Activated B cell treated with CpG ODN at 0.5 μM for 24 hours (primary cell): ENCODE results near the gene ANKS1A. TPM values are rescaled to one million over a fixed set of nuclear protein-coding genes. Genes with fewer than 3 reads are reported as not detected.

ENCODE experiments used
- ATAC-seq: fragments of 200-7000 bp; cut with Tn5 transposase; one replicate; pipeline ENCODE4 v1.10.0; 2021; ENCODE audit warnings: low read depth, mild to moderate bottlenecking, moderate library complexity
- CTCF ChIA-PET: fragments of 350-600 bp; sonication (Branson Sonifier 250); formaldehyde crosslinking; loops from one replicate; lab custom pipeline; 2021; ENCODE audit warnings: antibody characterized with exemption; lab: Charles Lee
- POLR2A ChIA-PET: fragments of 350-600 bp; sonication (Branson Sonifier 250); formaldehyde crosslinking; loops from one replicate; lab custom pipeline; 2021; ENCODE audit warnings: antibody characterized with exemption; lab: Charles Lee
- DNase-seq: peaks from one replicate; pipeline ENCODE4 v3.0.0; 2022
- H3K27ac Mint-ChIP-seq: one replicate; pipeline ENCODE4 v1.8.0; 2020; ENCODE audit warnings: mixed read lengths
- H3K27me3 Mint-ChIP-seq: one replicate; pipeline ENCODE4 v1.8.0; 2021; ENCODE audit warnings: mixed read lengths
- H3K36me3 Mint-ChIP-seq: one replicate; pipeline ENCODE4 v1.8.0; 2021; ENCODE audit warnings: low read depth, mixed read lengths
- H3K4me1 Mint-ChIP-seq: one replicate; pipeline ENCODE4 v1.8.0; 2021; ENCODE audit warnings: mixed read lengths
- H3K4me3 Mint-ChIP-seq: one replicate; pipeline ENCODE4 v1.8.0; 2020; ENCODE audit warnings: mild to moderate bottlenecking, mixed read lengths
- H3K9me3 Mint-ChIP-seq: one replicate; pipeline ENCODE4 v1.8.0; 2020; ENCODE audit warnings: mixed read lengths
- CTCF ChIP-seq: fragments of 200-600 bp; IDR thresholded peaks from one replicate; pipeline ENCODE4 v1.8.0; 2022; ENCODE audit warnings: antibody characterized with exemption, mild to moderate bottlenecking
- intact Hi-C: fragments of 100-400 bp; cut with micrococcal nuclease; formaldehyde crosslinking; loops from one replicate; pipeline ENCODE4 v1.15.1; 2024
- total RNA-seq: library from RNA; stranded (reverse); gene quantifications from 2 replicates; pipeline ENCODE4 v1.2.3, GENCODE V29; 2022

The ANKS1A gene
- total RNA-seq, 1 donor from 2014 or later, result 12.6 TPM

GRCh38 chr6:34934516-34934915 is 45.5 kb downstream of the ANKS1A start:
- POLR2A ChIA-PET, result no interaction called here

DNA sequence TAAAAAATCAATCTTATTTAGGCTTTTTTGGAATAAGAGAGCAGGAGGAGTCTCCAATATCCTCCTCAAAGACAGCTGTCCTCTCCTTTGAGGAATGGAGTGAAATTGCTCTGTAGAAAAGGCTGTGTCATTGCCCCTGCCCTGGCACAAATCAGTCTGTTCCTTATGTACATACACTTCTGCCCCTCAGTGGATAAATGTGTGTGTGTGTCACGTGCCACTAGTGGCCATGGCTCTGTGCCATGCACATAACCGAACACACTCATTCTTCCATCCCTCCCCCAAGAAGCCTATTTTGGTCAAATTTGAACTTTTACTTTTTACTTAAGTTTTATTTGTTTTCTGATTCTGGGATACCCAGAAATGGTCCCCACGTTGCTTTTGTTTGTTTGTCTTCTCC is 49.2 kb downstream of the ANKS1A start:
- POLR2A ChIA-PET, result no interaction called here
- Mint-ChIP-seq H3K9me3 (no peaks in the 10 kb centered on the region), H3K4me3 (no peak overlapping the region), H3K36me3 (no peaks in the 10 kb centered on the region), H3K27ac (no peak overlapping the region), H3K4me1 (peaks cover 8% of the 10 kb centered on the region), H3K27me3 (no peaks in the 10 kb centered on the region)
- no peak for TF ChIP-seq CTCF
- CTCF ChIA-PET, result no interaction called here
- DNase-seq (no peak), ATAC-seq (no peak)
- intact Hi-C loops, result no loop called here

More at GRCh38 chr6:34934516-34934915, 45.5 kb downstream of the ANKS1A start:
- no peaks in the 10 kb centered on the region for H3K9me3 Mint-ChIP-seq
- H3K4me3 Mint-ChIP-seq, result no peak overlapping the region
- CTCF ChIA-PET, result no interaction called here
- intact Hi-C loops, result no loop called here
- no peak overlapping the region for H3K27ac Mint-ChIP-seq
- no peaks in the 10 kb centered on the region for H3K27me3 Mint-ChIP-seq
- no peak for ATAC-seq
- H3K36me3 Mint-ChIP-seq, result no peaks in the 10 kb centered on the region
- no peak for DNase-seq
- no peak for TF ChIP-seq CTCF
- peaks cover 14% of the 10 kb centered on the region for H3K4me1 Mint-ChIP-seq

DNA sequence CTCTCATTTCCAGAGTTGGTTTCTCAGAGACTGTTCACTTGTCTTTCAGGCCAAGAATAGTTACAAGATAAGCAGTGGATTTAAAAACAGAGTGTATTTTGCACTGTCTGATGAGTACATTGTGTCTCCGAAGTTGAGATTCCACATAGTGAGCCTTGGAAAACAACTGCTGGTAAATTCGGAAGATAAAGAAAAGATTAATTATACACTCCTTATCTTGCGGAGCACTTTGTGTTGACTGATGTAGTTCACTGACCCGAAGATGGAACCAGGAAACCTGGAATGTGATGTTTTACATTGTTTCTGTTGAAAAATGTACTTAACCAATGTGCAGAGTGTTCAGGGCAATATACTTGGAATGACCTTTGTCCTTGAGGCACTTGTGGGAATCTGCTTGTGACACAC is 51.0 kb downstream of the ANKS1A start:
- Mint-ChIP-seq H3K4me1 (peaks cover 4% of the 10 kb centered on the region), H3K36me3 (peaks cover 3% of the 10 kb centered on the region), H3K4me3 (no peak overlapping the region), H3K27ac (no peak overlapping the region), H3K27me3 (no peaks in the 10 kb centered on the region), H3K9me3 (peaks cover 3% of the 10 kb centered on the region)
- ATAC-seq (no peak), DNase-seq (no peak)
- intact Hi-C loops, result no loop called here
- POLR2A ChIA-PET, result no interaction called here
- TF ChIP-seq CTCF, result no peak
- CTCF ChIA-PET, result no interaction called here

DNA sequence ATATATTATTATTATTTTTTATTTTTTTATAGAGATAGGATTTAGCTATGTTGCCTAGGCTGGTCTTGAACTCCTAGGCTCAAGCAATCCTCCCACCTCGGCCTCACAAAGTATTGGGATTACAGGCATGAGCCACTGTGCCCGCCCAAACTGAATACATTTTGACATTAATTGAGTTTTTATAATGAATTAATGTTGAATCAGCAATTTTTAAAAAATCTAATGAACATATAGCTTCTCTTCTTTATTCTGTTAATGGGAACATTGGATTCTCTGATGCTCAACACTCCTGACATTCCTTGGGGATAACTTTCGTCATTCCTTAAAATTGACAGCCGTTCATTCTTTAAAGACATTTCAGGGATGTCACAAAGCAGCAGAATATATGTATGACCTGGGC is 52.4 kb downstream of the ANKS1A start:
- H3K27me3 Mint-ChIP-seq, result no peaks in the 10 kb centered on the region
- H3K27ac Mint-ChIP-seq, result no peak overlapping the region
- intact Hi-C loops, result no loop called here
- H3K36me3 Mint-ChIP-seq, result peaks cover 3% of the 10 kb centered on the region
- POLR2A ChIA-PET, result no interaction called here
- TF ChIP-seq CTCF, result no peak
- ATAC-seq (no peak), DNase-seq (no peak)
- no peaks in the 10 kb centered on the region for H3K4me1 Mint-ChIP-seq
- CTCF ChIA-PET, result no interaction called here
- peaks cover 3% of the 10 kb centered on the region for H3K9me3 Mint-ChIP-seq
- no peak overlapping the region for H3K4me3 Mint-ChIP-seq

DNA sequence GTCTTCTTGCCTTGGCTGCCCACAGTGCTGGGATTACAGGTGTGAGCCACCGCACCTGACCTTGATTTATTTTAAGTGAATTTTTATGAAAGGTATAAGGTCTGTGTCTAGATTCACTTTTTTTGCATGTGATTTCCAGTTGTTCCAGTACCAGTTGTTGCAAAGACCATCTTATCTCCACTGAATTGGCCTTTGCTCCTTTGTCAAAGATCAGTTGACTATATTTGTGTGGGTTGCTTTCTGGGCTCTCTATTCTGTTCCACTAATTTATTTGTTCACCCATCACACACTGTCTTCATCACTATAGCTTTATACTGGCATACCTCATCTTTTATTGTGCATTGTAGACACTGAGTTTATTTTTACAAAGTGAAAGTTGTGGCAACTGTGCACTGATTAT is 56.3 kb downstream of the ANKS1A start:
- no peak for TF ChIP-seq CTCF
- no peak overlapping the region for H3K4me3 Mint-ChIP-seq
- no peaks in the 10 kb centered on the region for H3K4me1 Mint-ChIP-seq
- no peak overlapping the region for H3K27ac Mint-ChIP-seq
- no peak for DNase-seq
- H3K9me3 Mint-ChIP-seq, result peaks cover 3% of the 10 kb centered on the region
- ChIA-PET CTCF (no interaction called here), POLR2A (no interaction called here)
- no peak for ATAC-seq
- intact Hi-C loops, result no loop called here
- peaks cover 3% of the 10 kb centered on the region for H3K36me3 Mint-ChIP-seq
- H3K27me3 Mint-ChIP-seq, result no peaks in the 10 kb centered on the region
